Measurements from ENCODE around the gene INTS11.

Gene INTS11

DNA sequence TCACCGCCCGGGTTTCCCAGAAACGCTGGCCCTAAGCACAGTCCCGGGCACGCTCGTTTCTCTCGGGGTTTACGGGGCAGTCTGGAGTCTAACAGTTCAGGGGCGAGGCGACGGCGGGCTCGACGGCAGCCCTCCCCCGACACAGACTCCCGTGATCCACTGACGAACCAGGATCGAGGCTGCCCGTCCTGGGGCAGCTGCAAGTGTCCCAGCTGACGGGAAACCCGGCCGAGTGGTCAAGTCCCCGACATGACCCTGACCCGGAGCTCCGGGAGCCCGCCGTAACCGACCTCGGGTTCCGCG lies 51.3 kb downstream of the INTS11 start:
- Histone ChIP-seq H3K4me3 (ENCODE audit: insufficient read depth in 1 of 2, low read depth in 1 of 2, low read length in 2 of 2) (peak overlapping the region; percentile 97 to 99), H2BK15ac (ENCODE audit: low read depth, poor library complexity, severe bottlenecking) (peak overlapping the region; percentile 6)
- WGBS = under 1% methylated on average over 26 of the region's 31 CpGs

GRCh38 chr1:1272341-1273208 lies 51.9 kb downstream of the INTS11 start:
- Histone ChIP-seq H3K18ac (ENCODE audit: low read depth in 1 of 2, low read length in 2 of 2) (peak overlapping the region; percentile 94 to 95), H3K4me2 (ENCODE audit: low read length, poor library complexity, severe bottlenecking) (peak overlapping the region; percentile 89), H2AFZ (ENCODE audit: low read depth, low read length) (no peak overlapping the region), H4K91ac (ENCODE audit: low read length) (peak overlapping the region; percentile 92), H2BK15ac (ENCODE audit: low read depth, poor library complexity, severe bottlenecking) (no peak overlapping the region), H3K27ac (ENCODE audit: low read length, poor library complexity, severe bottlenecking) (peak overlapping the region; percentile 2), H2BK120ac (ENCODE audit: low read depth, low read length) (no peak overlapping the region), H3K23ac (ENCODE audit: low read length in 2 of 2) (peak overlapping the region in 1 of 2 experiments; percentile 91), H3K9me3 (ENCODE audit: control insufficient read depth, low read length) (no peaks in the 10 kb centered on the region), H2BK12ac (ENCODE audit: low read length in 2 of 2) (no peak overlapping the region), H2AK5ac (ENCODE audit: low read length, severe bottlenecking) (peak overlapping the region; percentile 50), H4K8ac (ENCODE audit: low read length) (no peak overlapping the region), H3K36me3 (ENCODE audit: control insufficient read depth in 1 of 2, insufficient read depth in 2 of 2, low read depth in 1 of 2, low read length in 2 of 2) (peaks cover 14 to 29% of the 10 kb centered on the region in 2 experiments), H3K79me1 (replicated peaks; ENCODE audit: low read length, poor library complexity, severe bottlenecking) (peaks cover 12% of the 10 kb centered on the region), H3K27me3 (ENCODE audit: control insufficient read depth in 1 of 2, insufficient read depth in 1 of 2, low read length in 2 of 2) (no peaks in the 10 kb centered on the region), H2BK5ac (ENCODE audit: low read depth, low read length, poor library complexity, severe bottlenecking) (peak overlapping the region; percentile 85), H3K4me1 (ENCODE audit: control insufficient read depth, insufficient read depth, low read depth, low read length) (peaks cover 56% of the 10 kb centered on the region), H3K9ac (ENCODE audit: low read length) (peak overlapping the region; percentile 95), H3K4me3 (ENCODE audit: insufficient read depth in 1 of 2, low read depth in 1 of 2, low read length in 2 of 2) (peak overlapping the region; percentile 97 to 99), H3K14ac (ENCODE audit: low read length in 2 of 2) (peak overlapping the region in 1 of 2 experiments; percentile 56), H3K4ac (ENCODE audit: low read depth in 1 of 2, low read length in 2 of 2) (peak overlapping the region; percentile 81 to 90)
- DNase-seq = no peak
- WGBS = 58% methylated on average over 43 of the region's 43 CpGs

More for the DNA sequence above, 51.3 kb downstream of the INTS11 start:
- Histone ChIP-seq H2BK12ac (ENCODE audit: low read length in 2 of 2) (peak overlapping the region in 1 of 2 experiments; percentile 47), H3K27ac (ENCODE audit: low read length, poor library complexity, severe bottlenecking) (peak overlapping the region; percentile 2), H4K91ac (ENCODE audit: low read length) (peak overlapping the region; percentile 92), H3K36me3 (ENCODE audit: control insufficient read depth in 1 of 2, insufficient read depth in 2 of 2, low read depth in 1 of 2, low read length in 2 of 2) (peaks cover 8 to 23% of the 10 kb centered on the region in 2 experiments), H3K27me3 (ENCODE audit: control insufficient read depth in 1 of 2, insufficient read depth in 1 of 2, low read length in 2 of 2) (no peaks in the 10 kb centered on the region), H3K4me2 (ENCODE audit: low read length, poor library complexity, severe bottlenecking) (peak overlapping the region; percentile 89), H2BK120ac (ENCODE audit: low read depth, low read length) (no peak overlapping the region), H3K4ac (ENCODE audit: low read depth in 1 of 2, low read length in 2 of 2) (peak overlapping the region; percentile 81 to 90), H3K14ac (ENCODE audit: low read length in 2 of 2) (peak overlapping the region; percentile 53 to 93), H3K9me3 (ENCODE audit: control insufficient read depth, low read length) (no peaks in the 10 kb centered on the region), H3K18ac (ENCODE audit: low read depth in 1 of 2, low read length in 2 of 2) (peak overlapping the region; percentile 94 to 95), H3K79me1 (replicated peaks; ENCODE audit: low read length, poor library complexity, severe bottlenecking) (peaks cover 12% of the 10 kb centered on the region), H2BK5ac (ENCODE audit: low read depth, low read length, poor library complexity, severe bottlenecking) (peak overlapping the region; percentile 85), H3K4me1 (ENCODE audit: control insufficient read depth, insufficient read depth, low read depth, low read length) (peaks cover 55% of the 10 kb centered on the region), H4K8ac (ENCODE audit: low read length) (no peak overlapping the region), H2AFZ (ENCODE audit: low read depth, low read length) (peak overlapping the region; percentile 68), H3K23ac (ENCODE audit: low read length in 2 of 2) (peak overlapping the region in 1 of 2 experiments; percentile 85), H2AK5ac (ENCODE audit: low read length, severe bottlenecking) (no peak overlapping the region), H3K9ac (ENCODE audit: low read length) (peak overlapping the region; percentile 95)
- no peak for DNase-seq

GRCh38 chr1:1270813-1271212 lies 53.6 kb downstream of the INTS11 start:
- Histone ChIP-seq H2AK5ac (ENCODE audit: low read length, severe bottlenecking) (peak overlapping the region; percentile 86), H2BK15ac (ENCODE audit: low read depth, poor library complexity, severe bottlenecking) (peak overlapping the region; percentile 54), H3K9ac (ENCODE audit: low read length) (peak overlapping the region; percentile 68), H3K27me3 (ENCODE audit: control insufficient read depth in 1 of 2, insufficient read depth in 1 of 2, low read length in 2 of 2) (no peaks in the 10 kb centered on the region), H2AFZ (ENCODE audit: low read depth, low read length) (no peak overlapping the region), H3K23ac (ENCODE audit: low read length in 2 of 2) (no peak overlapping the region), H4K91ac (ENCODE audit: low read length) (no peak overlapping the region), H3K14ac (ENCODE audit: low read length in 2 of 2) (no peak overlapping the region), H3K4me2 (ENCODE audit: low read length, poor library complexity, severe bottlenecking) (peak overlapping the region; percentile 58), H3K4me1 (ENCODE audit: control insufficient read depth, insufficient read depth, low read depth, low read length) (peaks cover 59% of the 10 kb centered on the region), H3K79me1 (replicated peaks; ENCODE audit: low read length, poor library complexity, severe bottlenecking) (peaks cover 14% of the 10 kb centered on the region), H2BK12ac (ENCODE audit: low read length in 2 of 2) (no peak overlapping the region), H3K4me3 (ENCODE audit: insufficient read depth in 1 of 2, low read depth in 1 of 2, low read length in 2 of 2) (peak overlapping the region in 1 of 2 experiments; percentile 41), H2BK120ac (ENCODE audit: low read depth, low read length) (no peak overlapping the region), H3K18ac (ENCODE audit: low read depth in 1 of 2, low read length in 2 of 2) (no peak overlapping the region), H2BK5ac (ENCODE audit: low read depth, low read length, poor library complexity, severe bottlenecking) (peak overlapping the region; percentile 61), H3K4ac (ENCODE audit: low read depth in 1 of 2, low read length in 2 of 2) (no peak overlapping the region), H3K27ac (ENCODE audit: low read length, poor library complexity, severe bottlenecking) (peak overlapping the region; percentile 79), H3K9me3 (ENCODE audit: control insufficient read depth, low read length) (no peaks in the 10 kb centered on the region), H3K36me3 (ENCODE audit: control insufficient read depth in 1 of 2, insufficient read depth in 2 of 2, low read depth in 1 of 2, low read length in 2 of 2) (peaks cover 23 to 38% of the 10 kb centered on the region in 2 experiments), H4K8ac (ENCODE audit: low read length) (peak overlapping the region; percentile 30)
- no peak for DNase-seq
- 98% methylated on average over 7 of the region's 7 CpGs for WGBS

DNA sequence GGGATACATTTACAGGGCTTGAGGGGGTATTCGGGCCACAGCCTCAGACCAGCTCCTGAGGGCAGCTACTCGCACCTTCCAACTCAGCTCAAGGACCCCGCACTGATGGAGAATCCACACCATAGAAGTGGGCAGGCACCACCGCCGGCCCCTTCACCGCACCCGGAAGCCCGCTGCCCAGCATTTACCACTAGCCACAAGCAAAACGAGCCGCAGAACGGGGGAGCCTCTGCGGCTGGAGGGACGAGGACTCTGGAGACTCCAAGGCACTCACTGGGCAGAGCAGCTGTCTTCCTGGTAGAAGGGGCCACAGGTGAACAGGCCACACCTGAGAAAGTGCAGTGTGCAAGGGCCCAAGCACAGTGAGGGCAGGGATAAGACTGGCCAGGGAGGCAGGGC lies 56.2 kb downstream of the INTS11 start:
- H4K8ac ChIP-seq (ENCODE audit: low read length) = no peak overlapping the region
- peak overlapping the region in 1 of 2 experiments; percentile 14 for H3K23ac ChIP-seq (ENCODE audit: low read length in 2 of 2)
- H3K4me1 ChIP-seq (ENCODE audit: control insufficient read depth, insufficient read depth, low read depth, low read length) = peaks cover 54% of the 10 kb centered on the region
- H2AK5ac ChIP-seq (ENCODE audit: low read length, severe bottlenecking) = no peak overlapping the region
- no peak overlapping the region for H3K4me3 ChIP-seq (ENCODE audit: insufficient read depth in 1 of 2, low read depth in 1 of 2, low read length in 2 of 2)
- H3K36me3 ChIP-seq (ENCODE audit: control insufficient read depth in 1 of 2, insufficient read depth in 2 of 2, low read depth in 1 of 2, low read length in 2 of 2) = peaks cover 42 to 45% of the 10 kb centered on the region in 2 experiments
- peaks cover 2% of the 10 kb centered on the region for H3K79me1 ChIP-seq (replicated peaks; ENCODE audit: low read length, poor library complexity, severe bottlenecking)
- no peak overlapping the region for H2BK120ac ChIP-seq (ENCODE audit: low read depth, low read length)
- H2BK15ac ChIP-seq (ENCODE audit: low read depth, poor library complexity, severe bottlenecking) = no peak overlapping the region
- no peak overlapping the region for H2AFZ ChIP-seq (ENCODE audit: low read depth, low read length)
- no peak overlapping the region for H2BK12ac ChIP-seq (ENCODE audit: low read length in 2 of 2)
- no peak overlapping the region for H2BK5ac ChIP-seq (ENCODE audit: low read depth, low read length, poor library complexity, severe bottlenecking)
- no peak overlapping the region for H3K14ac ChIP-seq (ENCODE audit: low read length in 2 of 2)
- H3K9me3 ChIP-seq (ENCODE audit: control insufficient read depth, low read length) = no peaks in the 10 kb centered on the region
- H3K4me2 ChIP-seq (ENCODE audit: low read length, poor library complexity, severe bottlenecking) = no peak overlapping the region
- H4K91ac ChIP-seq (ENCODE audit: low read length) = no peak overlapping the region
- no peak overlapping the region for H3K9ac ChIP-seq (ENCODE audit: low read length)
- 98% methylated on average over 13 of the region's 13 CpGs for WGBS
- no peak for DNase-seq
- H3K27me3 ChIP-seq (ENCODE audit: control insufficient read depth in 1 of 2, insufficient read depth in 1 of 2, low read length in 2 of 2) = no peaks in the 10 kb centered on the region
- no peak overlapping the region for H3K4ac ChIP-seq (ENCODE audit: low read depth in 1 of 2, low read length in 2 of 2)
- H3K18ac ChIP-seq (ENCODE audit: low read depth in 1 of 2, low read length in 2 of 2) = no peak overlapping the region
- no peak overlapping the region for H3K27ac ChIP-seq (ENCODE audit: low read length, poor library complexity, severe bottlenecking)
